GM18499 (cell line): ENCODE measurements around the gene WDR77.
A peak's percentile ranks its signal among the peaks of the same experiment; 100 is the strongest.

Source experiments
- ATAC-seq: cut with Tn5 transposase; IDR thresholded peaks from one replicate; pipeline ENCODE4 v1.9.1; 2021; ENCODE audit warnings: moderate number of reproducible peaks; ENCODE audit not compliant: insufficient read depth, unreplicated experiment

The WDR77 gene

GRCh38 chr1:111470596-111470995 lies 21.5 kb upstream of the WDR77 start:
- no peak for ATAC-seq

- ATAC-seq = no peak
These were observed 20.5 kb upstream of the WDR77 start for GRCh38 chr1:111469539-111469938.

GRCh38 chr1:111468717-111469100 lies 19.7 kb upstream of the WDR77 start:
- ATAC-seq = no peak

- ATAC-seq = no peak
These were observed 19.0 kb upstream of the WDR77 start for GRCh38 chr1:111467865-111468716.

- no peak for ATAC-seq
These were observed 17.4 kb upstream of the WDR77 start for GRCh38 chr1:111466480-111466879.

GRCh38 chr1:111465754-111466153 lies 16.7 kb upstream of the WDR77 start:
- no peak for ATAC-seq

GRCh38 chr1:111463029-111463683 lies 14.1 kb upstream of the WDR77 start:
- no peak for ATAC-seq

- ATAC-seq = no peak
These were observed 13.4 kb upstream of the WDR77 start for GRCh38 chr1:111462370-111463028.

- ATAC-seq = no peak
These were observed 12.7 kb upstream of the WDR77 start for GRCh38 chr1:111461765-111462164.

- no peak for ATAC-seq
These were observed 6.6 kb upstream of the WDR77 start for GRCh38 chr1:111455642-111456031.

GRCh38 chr1:111454859-111455641 lies 6.0 kb upstream of the WDR77 start:
- ATAC-seq = no peak

GRCh38 chr1:111453706-111454105 lies 4.7 kb upstream of the WDR77 start:
- ATAC-seq = no peak

GRCh38 chr1:111452581-111452980 lies 3.5 kb upstream of the WDR77 start:
- no peak for ATAC-seq

GRCh38 chr1:111450185-111450584 lies 1.1 kb upstream of the WDR77 start:
- ATAC-seq = no peak

- no peak for ATAC-seq
These were observed 604 bp upstream of the WDR77 start for GRCh38 chr1:111449703-111450017.

GRCh38 chr1:111448482-111448917 lies 556 bp downstream of the WDR77 start:
- ATAC-seq = peak; percentile 5

- ATAC-seq = no peak
These were observed 1.8 kb downstream of the WDR77 start for GRCh38 chr1:111446967-111447892.

- no peak for ATAC-seq
These were observed 2.5 kb downstream of the WDR77 start for GRCh38 chr1:111446546-111446945.

GRCh38 chr1:111444031-111444430 lies 5.0 kb downstream of the WDR77 start:
- no peak for ATAC-seq

- no peak for ATAC-seq
These were observed 6.6 kb downstream of the WDR77 start for GRCh38 chr1:111442457-111442856.
